Measurements from ENCODE around the gene TTC7B.

GRCh38 chr14:90784621-90785270 is 31.5 kb downstream of the TTC7B start:
- TF ChIP-seq GATA2 (IDR thresholded peaks at IDR 0.05; ENCODE audit: low read depth, low read length), result no peak
- TF ChIP-seq GATA3 (IDR thresholded peaks at IDR 0.05; ENCODE audit: low read depth, low read length), result no peak
